Measurements from ENCODE around the gene MSI2.

DNA sequence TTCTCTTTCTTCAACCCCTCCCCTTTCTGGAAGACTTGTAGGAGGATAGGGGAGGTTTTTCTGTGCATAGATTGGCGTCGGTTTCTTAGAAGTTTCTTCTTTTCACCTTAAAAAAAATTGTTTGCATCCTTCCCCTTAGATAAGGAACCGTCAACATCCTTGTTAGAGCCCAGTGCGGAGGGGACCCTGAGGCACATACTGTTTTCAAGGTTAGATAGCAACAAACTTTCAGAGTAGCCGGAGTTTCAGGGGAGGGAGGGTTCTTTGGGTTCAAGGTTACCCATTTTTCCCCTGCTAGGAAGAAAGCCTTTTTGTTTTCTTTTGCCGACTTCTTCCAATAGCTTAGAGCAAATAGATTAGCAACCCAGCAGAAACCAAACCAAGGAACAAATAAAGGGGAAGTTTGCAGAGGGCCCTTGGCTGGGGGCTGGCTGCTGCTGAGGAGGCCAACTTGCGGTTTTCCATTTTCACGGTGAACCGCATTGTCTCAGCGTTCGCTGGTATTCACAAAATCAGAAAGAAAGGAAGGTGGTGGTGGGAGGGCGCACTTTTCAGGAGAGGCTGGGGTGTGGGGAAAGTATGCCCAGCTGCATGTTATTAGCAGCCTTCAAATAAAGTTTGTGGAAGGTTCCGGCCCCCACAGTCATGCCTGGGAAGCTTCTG is 28.8 kb downstream of the MSI2 start:
- TF ChIP-seq KDM5B (IDR thresholded peaks at IDR 0.05; ENCODE audit: insufficient replicate concordance, low read depth, low read length) = no peak
- TF ChIP-seq GTF2F1 (IDR thresholded peaks at IDR 0.05; ENCODE audit: low read depth, low read length) = no peak
- peak; percentile 84 for TF ChIP-seq ZBTB1 (CRISPR knock-in tag; IDR thresholded peaks at IDR 0.05; ENCODE audit: borderline replicate concordance, low read depth)

All from K562 (cell line).